CD4-positive, alpha-beta T cell treated with Interleukin-15 for 1 hour (primary cell): ENCODE results near the gene SLC25A43.
A peak's percentile ranks its signal among the peaks of the same experiment; 100 is the strongest.
"Not testable (repeated sequence)": the region's sequence is repeated elsewhere in the genome, so short reads cannot be mapped to it uniquely, and the experiment has no call there.

Source experiments
- DNase-seq: peaks from one replicate; pipeline ENCODE4 v3.0.0-alpha.2; 2020

SLC25A43 gene

DNA sequence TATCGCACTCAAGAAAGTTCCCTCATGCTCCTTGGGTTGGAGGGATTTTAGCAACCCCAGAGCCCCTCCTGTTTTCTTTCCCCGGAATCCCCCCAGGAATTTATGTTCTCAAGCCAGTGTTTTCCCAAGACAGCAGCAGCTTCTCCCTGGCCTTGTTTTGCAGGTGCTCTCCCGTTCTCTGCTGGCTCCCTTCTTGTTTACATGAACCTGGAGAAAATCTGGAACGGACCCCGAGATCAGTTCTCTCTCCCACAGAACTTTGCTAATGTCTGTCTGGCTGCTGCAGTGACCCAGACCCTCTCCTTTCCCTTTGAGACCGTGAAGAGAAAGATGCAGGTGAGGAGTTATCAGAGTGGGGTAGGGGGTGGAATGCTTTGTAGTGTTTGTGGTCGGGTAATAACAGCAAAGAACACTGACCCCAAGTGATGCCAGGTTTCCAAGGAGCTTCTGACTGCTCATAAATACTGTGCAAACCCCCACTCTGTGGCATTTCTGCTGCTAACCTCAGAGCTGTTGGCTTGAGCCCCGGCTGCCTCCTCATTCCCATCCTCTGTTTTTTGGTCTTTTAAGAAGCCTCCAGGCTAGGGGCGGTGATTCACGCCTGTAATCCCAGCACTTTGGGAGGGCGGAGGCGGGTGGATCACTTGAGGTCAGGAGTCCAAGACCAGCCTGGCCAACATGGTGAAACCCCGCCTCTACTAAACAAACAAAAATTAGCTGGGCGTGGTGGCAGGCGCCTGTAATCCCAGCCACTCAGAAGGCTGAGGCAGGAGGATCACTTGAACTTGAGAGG is 11.1 kb downstream of the SLC25A43 start:
- no peak for DNase-seq

DNA sequence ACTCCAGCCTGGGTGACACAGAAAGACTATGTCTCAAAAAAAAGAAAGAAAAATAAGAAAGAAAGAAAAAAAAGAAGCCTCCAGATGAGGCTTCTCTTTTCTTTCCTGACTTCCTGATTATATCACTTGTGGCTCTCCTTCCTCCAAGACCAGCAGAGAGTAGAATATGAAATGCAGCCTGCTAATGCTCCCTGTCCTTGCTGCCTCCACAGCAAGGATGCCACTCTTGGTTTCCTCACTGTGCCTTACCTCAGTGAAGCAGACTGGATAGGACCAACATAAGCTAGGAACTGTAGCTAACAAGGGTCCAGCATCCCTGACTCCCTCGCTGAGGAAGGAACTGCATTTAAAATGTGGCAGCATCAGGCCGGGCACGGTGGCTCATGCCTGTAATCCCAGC is 11.7 kb downstream of the SLC25A43 start:
- DNase-seq = no peak

DNA sequence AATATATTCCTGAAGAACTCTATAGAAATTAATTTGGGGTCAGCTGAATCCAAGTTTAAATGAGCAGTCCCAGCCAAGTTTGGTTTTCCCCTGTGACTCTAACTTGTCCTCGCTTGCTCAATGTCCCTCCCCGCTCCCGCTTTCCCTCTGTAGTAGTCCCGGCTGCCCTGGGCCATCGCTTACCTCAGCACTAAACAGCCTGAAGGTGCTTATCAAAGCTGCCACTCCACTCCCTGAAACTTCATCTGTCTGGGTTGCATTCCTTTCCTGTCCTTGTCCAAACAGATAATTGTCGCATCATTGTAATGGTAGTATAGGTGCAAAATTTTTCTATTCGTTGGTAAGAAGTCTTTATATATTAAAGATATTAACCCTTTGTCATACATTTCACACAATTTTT is 12.8 kb downstream of the SLC25A43 start:
- no peak for DNase-seq

DNA sequence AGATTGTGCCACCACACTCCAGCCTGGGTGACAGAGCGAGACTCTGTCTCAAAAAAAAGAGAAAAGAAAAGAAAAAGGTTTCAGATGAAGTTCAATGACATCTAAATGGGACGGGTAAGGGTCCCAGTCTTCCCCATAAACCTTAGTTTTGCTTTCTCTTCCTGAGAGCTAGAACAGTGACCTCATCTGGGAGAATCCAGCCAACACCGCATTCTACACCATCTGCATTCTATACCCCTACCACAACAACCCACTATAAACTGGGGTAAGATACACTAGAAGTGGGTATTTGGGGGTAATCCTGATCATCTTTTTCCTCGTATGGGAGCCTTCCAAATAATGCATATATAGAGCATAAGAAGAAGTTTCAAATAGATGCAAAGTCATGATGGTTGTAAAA is 18.2 kb downstream of the SLC25A43 start:
- DNase-seq = no peak

DNA sequence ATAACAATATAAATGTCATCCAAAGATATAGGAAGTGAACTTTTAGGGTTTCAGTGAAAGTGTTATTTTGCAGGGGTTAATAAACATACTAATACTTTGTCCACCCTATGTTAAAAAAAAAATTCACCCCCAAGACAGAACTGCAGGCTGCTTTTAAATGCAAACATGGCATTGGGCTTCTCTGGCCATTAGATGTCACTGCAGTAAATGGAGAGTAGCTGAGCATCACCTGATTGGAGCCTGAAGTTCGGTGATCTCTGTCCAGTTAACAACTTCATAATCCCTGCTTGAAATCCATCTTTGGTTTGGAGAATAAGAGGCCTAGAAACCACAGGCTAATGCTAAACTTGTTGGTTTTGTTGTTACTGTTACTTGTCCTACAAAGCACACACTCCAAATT is 18.7 kb downstream of the SLC25A43 start:
- DNase-seq = no peak

DNA sequence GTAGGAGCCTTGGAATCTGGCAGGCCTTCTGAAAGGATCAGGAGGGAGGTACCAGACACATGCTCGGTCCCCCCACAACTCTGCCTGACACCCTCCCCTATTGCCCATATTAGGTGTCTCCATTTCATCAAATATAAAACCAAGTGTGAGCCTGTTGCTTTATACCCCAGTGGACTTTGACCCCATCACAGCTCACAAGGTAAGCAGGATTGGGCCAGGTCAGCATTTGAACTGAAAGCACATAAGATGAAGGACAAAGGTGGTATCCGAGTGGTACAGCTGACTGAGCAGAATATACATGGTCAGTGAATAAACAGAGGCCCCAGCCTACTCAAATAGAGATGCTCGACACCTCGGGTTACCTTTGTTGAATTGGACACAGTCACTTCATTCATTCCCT is 20.0 kb downstream of the SLC25A43 start:
- DNase-seq = no peak

DNA sequence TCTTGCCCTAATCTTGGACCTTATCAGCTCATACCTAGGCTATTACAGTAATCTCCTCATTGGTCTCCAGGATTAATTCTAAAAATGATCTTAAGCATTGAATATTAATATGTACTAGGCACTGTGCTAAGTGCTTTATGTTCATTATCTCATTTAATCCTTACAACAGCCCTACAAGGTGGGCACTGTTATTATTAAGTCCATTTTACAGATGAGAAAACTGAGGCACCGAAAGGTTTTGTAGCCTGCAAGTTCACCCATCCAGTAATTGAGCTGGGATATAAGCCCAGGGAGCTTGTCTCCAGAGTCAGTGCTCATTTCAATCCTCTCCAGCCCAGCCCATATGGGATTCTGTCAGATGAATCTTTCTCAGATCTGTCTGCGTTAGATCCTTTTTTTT is 20.8 kb downstream of the SLC25A43 start:
- no peak for DNase-seq

DNA sequence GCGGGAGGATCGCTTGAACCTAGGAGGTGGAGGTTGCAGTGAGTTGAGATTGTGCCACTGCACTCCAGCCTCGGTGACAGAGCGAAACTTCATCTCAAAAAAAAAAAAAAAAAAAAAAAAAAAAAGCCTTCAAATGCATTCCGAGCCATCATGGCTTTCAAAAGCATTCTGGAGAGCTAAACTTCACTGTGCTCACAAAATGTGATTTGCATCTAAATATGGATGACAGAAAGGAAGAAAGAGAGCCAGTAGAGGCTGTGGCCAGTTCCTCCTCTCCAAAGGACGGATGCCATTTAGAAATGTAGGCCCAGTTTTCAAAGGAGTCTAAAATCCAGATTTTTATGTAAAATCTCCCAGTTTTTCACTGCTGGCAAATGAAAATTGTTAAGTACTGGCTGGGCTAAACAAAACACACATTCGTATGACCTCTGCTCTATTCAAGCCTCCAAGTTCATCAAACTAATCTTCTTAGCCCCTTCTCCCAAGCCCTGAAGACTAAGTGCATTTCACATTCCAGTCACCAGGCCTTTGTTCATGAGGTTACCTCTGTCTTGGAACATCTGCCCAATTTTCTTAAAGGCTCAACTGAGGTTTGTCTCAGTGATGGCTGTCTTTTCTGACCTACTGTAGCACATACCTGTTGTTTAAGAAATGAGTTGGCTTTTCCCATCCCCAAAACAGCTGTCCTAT is 22.0 kb downstream of the SLC25A43 start:
- DNase-seq = no peak

DNA sequence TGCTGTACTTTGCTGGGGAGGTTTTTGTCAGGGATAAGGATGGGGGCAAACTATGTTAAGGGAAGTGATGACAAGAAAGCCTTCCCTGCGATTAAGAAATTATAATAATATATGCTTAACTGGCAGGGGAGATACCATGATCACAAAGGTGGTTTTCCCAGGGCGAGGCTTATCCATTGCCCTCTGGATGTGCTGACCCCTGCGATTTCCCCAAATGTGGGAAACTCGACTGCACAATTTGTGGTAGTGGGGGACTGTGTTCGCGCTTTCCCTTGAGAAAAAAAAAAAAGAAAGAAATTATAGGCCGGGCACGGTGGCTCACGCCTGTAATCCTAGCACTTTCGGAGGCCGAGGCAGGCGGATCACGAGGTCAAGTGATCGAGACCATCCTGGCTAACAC is 24.5 kb downstream of the SLC25A43 start:
- no peak for DNase-seq

DNA sequence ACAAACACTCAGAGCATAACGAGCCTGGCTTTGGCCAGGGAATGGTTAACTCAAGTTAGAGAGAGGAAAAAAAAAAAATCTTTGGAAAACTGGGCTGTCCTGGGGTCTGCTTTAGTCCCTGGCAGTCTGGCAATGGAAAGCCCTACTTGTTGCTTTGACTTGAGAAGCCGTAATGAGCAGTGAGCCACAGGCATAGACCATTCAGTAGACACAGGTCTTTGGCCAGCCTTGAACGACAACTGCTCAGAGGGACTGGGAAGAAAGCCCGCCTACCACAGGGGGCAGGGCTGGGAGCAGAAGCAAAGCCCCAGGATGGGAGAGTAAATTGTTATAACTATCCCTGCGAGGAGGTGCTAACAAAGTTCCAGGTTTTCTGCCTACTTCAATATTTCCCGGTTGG is 25.9 kb downstream of the SLC25A43 start:
- DNase-seq = no peak

DNA sequence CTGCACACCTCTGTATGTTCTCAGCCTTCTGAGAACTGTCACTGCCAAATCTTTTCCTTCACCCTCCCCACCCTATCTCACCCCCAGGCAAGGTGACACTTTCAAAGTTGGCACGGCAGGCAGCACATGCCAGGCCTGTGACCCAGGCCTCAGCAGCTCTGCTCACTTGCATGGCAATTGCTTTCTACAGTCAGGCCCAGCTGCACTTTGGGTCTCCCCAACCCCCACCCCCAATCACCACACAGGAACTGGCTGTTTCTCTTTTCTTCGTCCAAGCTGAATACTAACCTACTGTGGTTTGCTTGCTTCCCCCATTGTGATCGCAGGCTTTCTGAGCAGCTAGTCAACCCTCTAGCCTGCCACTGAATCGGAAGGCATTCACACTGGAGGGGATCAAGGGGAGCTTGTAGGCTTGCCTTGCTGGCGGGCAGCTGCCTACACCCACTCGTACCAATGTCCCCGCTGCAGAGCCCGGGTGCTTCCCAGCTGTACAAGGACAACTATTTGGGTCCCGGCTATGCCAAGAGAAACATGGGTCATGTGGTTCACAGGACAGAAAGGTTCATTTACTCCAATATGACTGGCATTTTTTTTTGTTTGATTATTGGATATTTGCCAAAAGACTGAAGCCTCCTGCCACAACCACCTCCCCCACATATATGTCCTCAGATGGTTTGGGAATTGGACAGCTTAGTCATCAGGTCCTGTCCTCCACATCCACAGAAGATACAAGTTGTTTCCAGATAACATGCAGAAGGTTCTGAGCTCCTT is 28.1 kb downstream of the SLC25A43 start:
- DNase-seq = peak; percentile 27

DNA sequence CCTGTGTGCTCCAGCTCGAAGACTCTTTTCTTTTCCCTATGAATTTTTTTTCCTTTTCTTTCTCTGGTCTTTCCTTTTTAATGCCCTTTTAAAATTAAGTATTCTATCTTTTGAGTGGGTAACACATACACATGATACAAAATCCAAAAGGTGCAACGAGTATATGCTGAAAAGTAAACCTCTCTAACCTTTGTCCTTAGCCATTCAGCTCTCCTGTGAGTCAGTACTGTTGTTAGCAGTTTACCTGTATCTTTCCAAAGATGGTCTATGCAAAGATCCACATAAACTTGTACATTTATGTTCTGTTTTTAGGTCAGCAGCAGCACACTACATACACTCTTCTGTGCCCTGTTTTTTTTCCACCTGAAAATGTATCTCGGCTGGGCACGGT is 28.7 kb downstream of the SLC25A43 start:
- no peak for DNase-seq

DNA sequence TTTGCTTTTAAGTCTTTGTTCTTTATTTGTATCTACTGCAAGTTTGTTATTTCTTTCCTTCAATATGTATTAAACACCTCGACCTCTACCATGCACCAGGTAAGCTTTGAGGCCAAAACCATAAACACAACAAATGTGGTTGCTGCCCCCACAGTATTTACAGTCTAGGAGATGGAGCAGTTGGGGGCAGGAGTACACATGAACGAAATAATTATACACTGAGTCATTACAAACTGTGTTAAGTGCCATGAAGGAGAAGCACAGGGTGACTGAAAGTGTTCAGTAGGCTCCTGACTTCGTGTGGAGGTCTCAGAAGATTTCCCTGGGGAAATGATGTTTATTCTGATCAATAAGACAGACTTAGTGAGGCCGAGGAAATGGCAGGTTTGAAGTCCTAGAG is 30.3 kb downstream of the SLC25A43 start:
- no peak for DNase-seq

DNA sequence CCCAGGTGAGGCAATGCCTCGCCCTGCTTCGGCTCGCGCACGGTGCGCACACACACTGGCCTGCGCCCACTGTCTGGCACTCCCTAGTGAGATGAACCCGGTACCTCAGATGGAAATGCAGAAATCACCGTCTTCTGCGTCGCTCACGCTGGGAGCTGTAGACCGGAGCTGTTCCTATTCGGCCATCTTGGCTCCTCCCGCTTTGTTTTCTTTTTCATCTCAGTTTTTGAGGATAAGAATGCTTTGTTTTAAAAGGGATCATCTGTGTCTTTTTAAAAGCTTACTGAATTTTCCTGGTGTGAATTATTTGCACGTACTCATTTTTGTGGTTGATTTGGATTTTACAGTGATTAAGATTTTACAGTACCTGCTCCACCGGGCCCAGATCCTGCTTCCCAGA is 42.2 kb downstream of the SLC25A43 start:
- not testable (repeated sequence) for DNase-seq

DNA sequence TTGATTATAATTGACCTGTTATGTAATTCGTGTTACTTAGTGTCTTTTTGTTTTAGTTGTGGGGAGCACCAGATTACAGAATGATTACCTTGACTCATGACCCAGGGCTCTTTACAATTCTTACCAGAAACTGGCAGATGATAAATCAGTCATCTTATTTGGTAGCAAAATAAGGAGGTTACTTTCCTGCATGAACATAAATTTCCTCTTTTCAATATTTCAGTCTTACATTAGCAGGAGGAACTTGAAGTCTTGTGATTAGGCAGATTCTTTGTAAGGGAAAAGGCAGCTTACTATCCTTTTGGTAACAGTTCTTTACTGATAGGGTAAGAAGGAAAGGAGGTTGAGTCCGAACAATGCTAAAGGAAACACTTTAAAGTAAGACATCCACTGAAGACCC is 43.1 kb downstream of the SLC25A43 start:
- DNase-seq = no peak

DNA sequence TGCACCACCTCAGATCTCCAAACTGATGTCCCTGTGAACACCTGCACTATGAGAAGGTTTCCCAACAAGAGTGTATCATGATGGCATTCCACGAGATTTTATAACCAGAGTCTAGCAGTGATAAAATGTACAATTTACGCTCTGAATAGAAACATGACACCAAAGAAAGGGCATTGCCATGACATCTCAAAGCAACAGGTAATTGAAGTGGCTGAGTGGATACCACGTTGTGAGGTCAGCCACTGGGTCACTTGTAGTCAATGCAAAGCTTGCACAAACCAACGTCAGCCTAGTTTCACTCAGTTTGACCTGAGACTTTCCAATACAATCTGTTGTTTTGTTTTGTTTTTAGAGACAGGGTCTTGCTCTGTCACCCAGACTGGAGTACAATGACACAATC is 54.1 kb downstream of the SLC25A43 start:
- DNase-seq = no peak

DNA sequence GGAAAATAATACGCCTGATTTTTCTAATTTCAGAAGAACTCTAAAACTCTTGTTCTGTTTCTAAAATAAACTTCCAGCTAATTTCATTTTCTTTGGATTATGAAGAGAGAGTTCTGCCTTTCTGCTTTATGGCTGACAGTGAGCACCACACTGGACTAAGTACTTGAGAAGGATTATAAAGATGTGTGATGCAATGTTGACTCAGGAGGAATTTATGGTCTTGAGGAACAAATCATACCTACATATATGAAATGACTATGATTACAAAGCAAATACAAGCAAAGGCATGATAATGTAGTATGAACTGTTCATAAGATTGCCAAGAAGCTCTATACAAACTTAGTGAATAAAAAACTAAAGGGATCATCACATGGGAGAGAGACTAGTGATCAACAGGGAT is 56.1 kb downstream of the SLC25A43 start:
- no peak for DNase-seq

DNA sequence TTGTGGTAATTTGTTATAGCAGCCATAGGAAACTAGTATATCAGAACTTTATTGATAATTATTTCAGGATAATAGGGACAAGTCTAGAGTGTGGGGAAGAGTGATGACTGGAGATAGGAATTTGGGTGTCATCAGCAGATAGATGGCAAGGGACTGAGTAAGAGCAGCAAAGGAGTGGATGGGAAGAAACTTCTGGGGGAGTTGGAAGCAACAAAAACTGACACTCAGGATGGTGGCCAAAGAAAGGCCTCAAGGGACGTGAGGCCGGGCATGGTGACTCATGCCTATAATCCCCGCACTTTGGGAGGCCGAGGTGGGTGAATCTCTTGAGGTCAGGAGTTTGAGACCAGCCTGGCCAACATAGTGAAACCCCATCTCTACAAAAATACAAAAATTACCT is 60.0 kb downstream of the SLC25A43 start:
- no peak for DNase-seq

DNA sequence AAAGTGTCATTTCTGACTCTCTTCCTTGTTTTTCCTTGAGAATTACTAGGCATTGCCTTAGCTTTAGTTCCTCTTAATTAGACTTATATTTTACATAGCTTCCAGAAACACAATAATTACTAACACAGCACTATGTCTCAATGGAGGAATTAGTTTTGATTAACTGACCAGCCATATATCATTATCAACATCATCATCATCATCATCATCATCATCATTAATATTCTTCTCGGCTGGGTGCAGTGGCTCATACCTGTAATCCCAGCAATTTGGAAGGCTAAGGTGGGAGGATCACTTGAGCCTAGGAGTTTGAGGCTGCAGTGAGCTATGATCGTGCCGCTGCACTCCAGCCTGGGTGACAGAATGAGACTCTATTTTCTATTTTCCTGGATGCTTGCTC is 66.4 kb downstream of the SLC25A43 start:
- DNase-seq = no peak

DNA sequence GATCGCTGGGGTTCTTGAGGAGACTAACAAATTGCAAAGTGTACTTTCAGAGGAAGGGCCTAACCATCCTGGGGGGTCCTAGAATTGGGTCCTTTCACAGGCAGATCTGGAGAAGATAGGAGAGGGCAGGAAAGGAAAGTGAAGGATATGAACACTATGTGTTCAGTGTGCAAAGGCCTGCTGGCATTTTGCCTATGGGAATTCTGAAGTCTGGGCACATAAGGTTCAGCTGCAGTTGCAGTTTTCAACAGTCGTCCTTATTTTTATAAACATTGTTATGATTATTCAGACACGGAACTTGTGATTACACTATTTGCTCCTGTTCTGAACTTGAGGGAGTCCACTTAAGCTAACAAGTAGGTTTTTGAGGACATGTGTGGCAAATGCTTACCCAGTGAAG is 67.8 kb downstream of the SLC25A43 start:
- no peak for DNase-seq

DNA sequence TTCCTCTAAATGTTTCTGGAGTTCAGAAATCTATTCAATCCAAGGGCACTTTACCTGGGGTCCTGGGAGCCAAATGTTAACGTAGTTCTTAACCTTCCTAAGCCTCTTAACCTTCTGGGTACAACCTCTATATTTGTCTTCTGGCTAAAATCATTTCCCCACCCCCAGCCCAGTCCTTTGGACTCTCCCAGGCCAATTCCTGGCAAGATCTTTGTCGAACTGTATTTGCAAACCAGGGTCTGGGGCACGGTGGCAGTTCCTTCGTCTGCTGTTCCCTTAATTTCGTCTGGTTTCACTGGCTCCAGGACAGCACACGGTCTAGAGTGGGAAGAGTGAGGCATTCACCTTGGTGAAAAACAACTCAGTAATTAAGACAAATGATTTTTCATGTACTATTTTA is 68.3 kb downstream of the SLC25A43 start:
- DNase-seq = no peak

DNA sequence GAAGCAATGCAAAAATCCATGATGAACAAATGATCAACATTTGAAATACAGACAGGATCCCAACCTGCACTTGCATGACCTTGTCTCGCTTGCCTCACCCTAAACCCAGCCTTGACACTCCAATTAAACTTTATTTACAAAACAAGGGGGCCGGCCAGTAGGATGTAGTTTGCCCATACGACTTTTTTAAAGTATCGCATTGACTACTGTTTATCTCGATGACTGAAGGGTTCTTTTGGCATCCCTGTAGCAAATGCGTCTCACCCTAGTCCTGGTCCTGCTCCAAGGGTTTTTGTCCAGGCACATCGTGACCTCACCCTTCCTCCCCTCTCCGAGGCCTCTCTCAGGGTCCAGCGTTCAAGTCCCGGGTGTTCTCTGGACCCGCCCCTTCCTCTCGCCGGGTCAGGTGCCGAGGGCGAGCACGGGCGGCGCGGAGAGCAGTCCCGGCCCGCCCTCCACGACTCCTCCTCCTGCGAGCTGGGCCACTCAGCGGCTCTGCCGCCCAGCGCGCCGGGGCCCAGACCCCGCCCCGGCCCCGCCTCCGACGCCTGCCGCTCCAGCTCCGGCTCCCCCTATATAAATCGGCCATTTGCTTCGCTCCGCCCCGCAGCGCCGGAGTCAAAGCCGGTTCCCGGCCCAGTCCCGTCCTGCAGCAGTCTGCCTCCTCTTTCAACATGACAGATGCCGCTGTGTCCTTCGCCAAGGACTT is 68.9 kb downstream of the SLC25A43 start, which contains the start of gene SLC25A5:
Gene SLC25A5 (plus strand): TSS at position 603 of the 709 bp plus-strand sequence. CDS start 72 bp downstream, at position 675.
- peak; percentile 90 for DNase-seq
